GM21381 (cell line): Measurements from ENCODE around the gene CTR9.
A peak's percentile ranks its signal among the peaks of the same experiment; 100 is the strongest.

Experiments used
- ATAC-seq: cut with Tn5 transposase; IDR thresholded peaks from one replicate; pipeline ENCODE4 v1.9.1; 2021; ENCODE audit warnings: mild to moderate bottlenecking, moderate library complexity; ENCODE audit not compliant: unreplicated experiment

CTR9 gene

DNA sequence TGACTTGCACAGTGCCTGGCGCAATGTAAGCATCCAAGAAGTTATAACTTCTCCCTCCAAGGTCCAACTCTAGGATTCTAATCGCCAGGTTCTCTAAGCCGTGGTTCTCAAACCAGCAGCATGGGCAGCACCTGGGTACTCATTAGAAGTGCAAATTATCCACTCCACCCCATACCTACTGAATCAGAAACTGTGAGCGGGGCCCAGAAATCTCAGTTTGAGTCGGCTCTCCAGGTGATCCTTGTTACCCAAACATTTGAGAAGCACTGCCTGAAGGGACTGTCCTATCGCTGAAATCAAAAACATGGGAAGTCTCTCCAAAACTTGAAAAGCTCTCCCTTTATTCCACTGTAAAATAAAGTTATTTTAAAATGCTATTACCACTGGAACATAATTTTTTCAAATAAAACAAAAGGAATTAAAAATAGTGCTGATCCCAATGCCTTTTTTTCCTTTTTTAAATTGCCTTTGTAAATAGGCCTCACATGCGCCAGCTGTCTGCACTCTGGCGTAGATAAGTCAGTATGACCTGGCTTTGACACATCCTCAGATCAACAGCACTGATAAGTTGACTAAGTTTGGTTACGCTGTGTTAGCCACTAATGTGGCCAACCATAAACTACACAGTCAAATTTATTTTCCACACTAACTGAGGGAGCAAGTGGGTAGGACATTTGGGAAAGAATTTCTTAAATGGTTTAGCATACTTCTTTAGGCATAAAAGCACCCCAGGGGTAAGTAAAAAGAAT lies 8.4 kb upstream of the CTR9 start:
- ATAC-seq = peak; percentile 45

DNA sequence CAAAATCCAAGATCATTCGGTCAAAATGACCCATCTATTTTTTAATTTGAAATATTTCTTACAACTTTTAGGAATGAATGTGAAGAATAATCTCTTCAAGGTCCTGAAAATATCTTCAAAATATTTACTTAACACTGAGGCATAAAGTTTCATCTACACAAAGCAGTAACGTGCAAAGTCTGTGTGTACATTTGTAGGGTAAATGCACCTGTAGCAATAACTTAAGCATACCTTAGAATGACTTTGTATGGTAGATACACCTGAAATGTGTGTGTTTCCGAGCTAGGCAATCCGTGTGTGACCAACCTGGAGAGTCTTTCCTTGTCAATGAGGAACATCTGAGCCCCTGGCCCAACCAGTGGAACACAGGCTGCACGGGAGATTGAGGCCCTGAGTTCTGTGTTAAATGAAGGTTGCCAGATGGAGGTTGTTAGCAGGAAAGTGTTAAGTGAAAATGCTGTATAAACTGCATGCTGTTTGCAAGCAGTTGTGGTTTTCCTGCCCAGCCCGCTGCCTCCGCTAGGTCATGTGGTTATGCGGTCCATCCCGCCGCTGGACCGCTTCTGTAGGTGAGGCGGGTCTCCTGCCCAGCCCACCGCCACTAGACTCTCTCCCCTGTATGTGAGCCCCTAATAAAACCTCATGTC lies 7.6 kb upstream of the CTR9 start:
- ATAC-seq = no peak

DNA sequence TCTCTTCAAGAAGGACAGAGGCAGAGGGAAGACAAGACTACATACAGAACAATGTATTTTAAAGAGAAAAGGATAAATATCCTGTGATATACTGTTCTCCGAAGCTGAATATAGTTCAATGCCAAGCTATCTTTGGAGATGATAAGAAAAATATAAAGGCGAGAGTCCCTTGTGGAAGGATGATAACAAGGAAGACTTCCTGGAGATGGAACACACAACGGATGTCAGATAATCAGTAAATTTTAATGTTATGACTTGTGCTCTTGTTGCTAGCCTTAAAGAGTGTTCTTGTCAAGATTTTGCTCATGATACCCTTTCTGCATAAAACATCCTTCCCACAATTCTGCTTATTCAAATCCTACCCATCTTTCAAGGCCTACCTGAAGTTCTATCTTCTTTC lies 6.8 kb upstream of the CTR9 start:
- no peak for ATAC-seq

DNA sequence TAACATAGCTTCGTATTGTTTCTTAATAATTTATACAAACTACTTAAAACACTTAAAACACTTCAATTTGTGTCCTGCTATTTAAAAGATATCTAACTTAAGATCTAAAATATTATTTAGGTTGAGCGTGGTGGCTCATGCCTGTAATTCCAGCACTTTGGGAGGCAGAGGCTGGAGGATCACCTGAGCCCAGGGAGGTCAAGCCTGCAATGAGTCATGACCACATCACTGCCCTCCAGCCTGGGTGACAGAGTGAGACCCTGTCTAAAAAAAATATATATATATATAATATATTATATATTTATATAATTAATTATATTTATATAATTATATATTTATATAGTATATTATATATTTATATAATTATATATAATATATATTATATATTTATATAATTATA lies 4.2 kb upstream of the CTR9 start:
- ATAC-seq = no peak

DNA sequence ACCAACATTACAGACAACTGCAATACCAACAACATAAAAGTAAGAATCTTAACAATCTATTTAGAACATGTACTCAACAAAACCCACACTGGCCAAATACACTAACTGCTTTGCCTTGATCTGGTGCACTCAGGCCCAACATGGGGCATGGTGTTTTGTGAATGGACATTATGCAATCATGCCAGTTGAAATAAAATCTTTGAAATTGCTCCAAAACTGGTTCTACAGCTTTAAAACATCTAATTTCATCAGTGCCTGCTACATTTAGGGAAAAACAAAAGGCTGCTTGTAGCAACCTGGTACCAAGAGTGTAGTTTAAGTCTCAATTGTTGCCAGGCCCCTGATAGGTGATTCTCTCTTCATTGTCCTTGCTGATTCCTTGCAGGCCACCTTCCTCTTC lies 3.3 kb upstream of the CTR9 start:
- ATAC-seq = no peak

DNA sequence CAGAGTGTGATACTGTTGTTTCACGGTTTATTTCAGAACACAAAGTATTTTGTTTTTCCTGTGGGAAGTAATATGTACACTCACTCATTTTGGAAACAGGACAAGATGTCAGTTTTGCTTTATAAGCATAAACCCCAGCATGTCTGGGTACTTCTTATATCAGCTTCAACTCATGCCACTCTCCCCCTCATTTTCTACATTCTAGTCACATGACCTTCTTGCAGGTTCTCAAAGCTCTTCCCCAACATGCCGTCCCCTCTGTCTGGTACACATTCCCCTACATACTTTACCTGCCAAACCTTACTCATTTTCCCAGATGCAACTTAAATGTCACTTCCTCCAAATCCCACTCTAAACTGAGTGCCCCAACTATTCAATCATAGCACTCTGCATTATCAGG lies 1.6 kb upstream of the CTR9 start:
- no peak for ATAC-seq

DNA sequence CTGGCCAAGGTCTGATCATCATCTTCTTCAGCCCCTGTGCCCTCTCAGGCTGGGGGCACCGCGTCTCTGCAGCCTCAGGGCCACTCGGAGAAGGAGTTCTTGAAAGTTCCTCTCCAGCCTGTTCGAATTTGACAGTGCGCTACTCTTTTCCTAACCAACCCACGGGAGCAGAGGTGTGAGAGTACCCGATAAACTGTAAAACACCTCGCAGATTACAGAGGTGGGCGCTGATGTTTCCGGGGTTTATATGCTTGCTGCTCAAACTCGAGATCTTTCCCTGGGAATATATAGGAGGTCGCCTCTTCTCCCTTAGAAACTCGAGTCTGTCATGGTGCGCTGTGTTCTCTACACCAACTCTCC lies 515 bp downstream of the CTR9 start:
- ATAC-seq = peak; percentile 17

DNA sequence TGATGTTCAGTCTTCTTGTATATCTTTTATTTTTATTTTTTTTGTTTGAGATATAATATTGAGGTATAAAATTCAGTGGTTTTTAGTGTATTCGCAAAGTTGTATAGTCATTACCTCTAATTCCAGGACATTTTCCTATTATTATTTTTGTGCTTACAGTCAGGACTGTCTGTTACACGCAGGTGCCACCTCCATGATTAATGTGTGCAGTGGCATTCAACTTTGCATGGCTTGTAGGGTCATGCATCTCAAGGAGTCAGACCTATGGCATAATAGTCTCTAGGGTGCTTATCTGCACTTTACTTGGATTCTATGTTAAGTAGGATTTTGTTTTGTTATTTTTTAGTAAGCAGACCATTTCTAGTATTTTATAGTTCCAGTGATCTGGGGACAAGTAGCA lies 1.0 kb downstream of the CTR9 start:
- no peak for ATAC-seq

DNA sequence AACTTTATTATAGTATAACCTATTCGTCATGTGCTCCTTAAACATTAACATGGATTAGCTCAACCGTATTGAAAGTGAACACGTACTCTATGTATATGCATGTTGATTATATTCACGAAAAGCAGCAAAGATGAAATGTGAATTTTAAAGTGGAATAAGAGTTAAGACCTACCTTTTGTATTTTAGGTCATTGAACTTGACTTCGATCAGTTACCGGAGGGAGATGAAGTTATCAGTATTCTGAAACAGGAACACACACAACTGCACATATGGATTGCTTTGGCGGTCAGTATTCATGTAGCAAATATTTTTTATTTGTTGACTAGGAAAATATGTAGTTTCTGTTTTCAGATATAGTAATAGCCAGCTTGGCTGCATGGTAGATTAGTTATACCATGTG lies 1.4 kb downstream of the CTR9 start:
- no peak for ATAC-seq

DNA sequence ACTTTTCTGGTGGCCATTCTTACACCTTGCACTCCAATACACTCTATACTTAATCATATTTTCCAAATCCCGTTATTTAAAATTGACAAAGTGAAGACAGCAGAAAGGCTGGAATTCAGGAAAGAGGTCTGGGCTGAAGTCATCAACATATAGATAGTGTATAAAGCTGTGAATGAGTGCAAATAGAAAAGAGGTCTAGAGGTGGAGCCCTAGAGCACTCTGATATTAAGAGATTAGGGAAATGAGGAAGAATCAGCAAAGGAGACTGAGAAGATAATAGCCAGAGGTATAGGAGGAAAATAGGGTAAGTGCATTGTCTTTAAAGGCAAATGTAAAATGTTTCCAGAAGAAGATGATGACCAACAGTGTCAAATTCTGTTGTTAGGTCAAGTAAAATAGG lies 7.9 kb downstream of the CTR9 start:
- ATAC-seq = no peak

DNA sequence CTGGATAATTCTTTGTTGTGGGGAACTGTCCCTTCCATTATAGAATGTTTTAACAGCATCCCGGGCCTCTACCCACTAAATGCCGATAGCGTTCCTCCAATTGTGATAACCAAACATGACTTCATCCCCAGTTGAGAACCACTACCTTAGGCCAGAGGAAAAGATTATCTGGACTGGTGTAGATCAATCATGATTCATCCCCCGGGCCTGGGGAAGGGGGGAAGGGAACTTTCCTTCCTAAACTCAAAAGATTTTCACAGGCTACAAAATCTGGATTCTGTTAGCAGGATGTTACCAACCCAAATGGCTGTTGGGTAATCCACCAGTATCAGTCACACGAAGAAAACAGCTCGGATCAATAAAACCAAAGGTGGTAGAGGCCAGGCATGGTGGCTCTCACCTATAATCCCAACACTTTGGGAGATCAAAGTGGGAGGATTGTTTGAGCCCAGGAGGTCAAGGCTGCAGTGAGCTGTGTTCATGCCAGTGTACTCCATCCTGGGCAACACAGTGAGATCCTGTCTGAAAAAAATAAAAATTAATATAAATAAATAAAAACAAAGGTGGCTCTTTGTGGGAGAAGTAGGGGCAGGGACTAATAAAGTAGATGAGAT lies 10.1 kb downstream of the CTR9 start:
- no peak for ATAC-seq

DNA sequence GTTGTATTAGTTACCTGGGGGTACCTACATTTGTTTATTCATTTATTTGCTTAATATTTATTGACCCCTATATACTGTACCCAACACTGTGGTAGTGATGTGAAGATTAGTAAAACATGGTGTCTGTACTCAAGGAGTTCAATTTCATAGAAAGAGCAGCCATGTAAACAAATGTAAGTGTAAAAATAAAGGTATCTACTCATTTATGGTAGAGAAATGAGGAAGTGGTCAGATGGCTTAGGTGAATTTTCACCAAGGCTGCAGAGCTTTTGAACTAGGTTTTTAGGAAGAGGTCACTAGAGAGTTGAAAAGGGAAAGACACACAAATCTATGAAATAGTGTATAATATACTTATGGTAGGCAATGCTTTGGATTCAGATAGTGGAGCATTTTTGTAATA lies 11.1 kb downstream of the CTR9 start:
- ATAC-seq = peak; percentile 75

DNA sequence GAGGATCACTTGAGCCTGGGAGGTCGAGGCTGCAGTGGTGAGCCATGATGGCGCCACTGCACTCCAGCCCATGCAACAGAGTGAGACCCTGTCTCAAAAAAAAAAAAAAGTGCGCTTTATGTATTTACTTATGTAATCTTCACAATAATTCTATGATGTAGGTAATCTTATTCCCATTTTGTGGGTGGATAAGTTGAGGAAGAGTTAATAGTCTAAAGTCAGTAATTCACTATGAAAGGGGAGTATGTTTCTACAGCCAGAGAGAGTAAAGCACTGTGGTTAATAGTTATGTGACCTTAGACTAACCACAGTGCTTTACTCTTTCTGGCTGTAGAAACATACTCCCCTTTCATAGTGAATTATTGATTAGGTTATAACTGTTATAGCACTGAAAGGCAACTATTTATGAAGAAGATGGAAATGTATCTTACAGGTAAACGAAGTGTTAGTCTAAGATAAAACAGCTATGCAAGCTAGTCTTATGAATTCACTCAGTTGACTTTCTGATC lies 11.9 kb downstream of the CTR9 start:
- ATAC-seq = peak; percentile 68

DNA sequence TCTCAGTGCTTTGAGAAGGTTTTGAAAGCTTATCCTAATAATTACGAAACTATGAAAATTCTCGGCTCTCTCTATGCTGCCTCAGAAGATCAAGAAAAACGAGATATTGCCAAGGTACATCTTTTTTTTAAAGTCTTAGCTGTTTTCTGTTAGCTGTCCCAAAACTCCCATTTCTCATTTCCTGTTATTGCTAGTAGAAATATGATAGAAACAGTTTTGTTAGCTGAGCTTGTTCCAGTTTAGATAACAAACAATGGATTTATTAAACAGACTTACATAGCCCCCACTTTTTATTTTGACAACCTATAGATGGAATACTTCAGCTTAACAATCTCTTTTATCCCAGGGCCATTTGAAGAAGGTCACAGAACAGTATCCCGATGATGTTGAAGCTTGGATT lies 12.7 kb downstream of the CTR9 start:
- ATAC-seq = no peak

DNA sequence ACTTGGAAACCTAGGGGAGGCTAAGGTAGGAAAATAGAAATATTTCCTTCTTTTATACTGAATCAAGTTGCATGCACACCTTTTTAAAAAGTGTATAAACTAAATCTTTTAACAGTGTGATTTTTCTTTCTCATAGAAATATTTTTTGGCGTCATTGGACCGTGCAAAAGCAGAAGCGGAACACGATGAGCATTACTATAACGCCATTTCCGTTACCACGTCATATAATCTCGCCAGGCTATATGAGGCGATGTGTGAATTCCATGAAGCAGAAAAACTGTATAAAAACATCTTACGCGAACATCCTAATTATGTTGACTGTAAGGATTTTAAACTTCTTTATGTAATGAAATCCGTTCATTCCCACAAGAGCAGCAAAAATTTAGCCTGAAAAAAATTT lies 13.4 kb downstream of the CTR9 start:
- no peak for ATAC-seq

DNA sequence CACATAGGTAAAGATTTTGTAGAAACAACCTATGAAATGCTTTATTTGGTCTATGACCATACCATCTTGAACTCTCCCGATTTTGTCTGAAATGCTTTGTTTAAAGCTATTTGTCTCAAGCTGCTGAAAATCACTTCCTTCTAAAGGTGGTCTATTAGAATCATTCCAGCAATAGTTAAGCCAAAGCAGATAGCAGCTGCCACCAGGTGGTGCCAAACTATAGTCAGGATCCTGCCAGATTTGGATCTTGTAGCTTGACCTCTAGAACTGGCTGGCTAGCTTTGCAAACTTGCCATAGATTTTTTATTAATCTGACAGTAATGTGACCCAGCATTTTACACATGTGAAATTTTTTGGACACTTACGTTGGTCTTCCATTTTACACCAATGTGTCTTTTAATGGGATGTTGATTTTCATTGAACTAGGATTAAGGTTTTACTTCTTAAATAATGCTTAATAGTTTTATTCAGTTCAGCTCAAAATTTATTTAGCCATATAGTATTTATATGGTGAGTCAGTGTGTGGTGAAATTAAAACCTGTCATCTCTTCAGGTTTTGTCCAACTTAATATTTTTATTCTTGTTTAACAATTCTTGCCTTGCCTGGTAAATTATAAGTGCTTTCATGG lies 19.7 kb downstream of the CTR9 start:
- no peak for ATAC-seq

DNA sequence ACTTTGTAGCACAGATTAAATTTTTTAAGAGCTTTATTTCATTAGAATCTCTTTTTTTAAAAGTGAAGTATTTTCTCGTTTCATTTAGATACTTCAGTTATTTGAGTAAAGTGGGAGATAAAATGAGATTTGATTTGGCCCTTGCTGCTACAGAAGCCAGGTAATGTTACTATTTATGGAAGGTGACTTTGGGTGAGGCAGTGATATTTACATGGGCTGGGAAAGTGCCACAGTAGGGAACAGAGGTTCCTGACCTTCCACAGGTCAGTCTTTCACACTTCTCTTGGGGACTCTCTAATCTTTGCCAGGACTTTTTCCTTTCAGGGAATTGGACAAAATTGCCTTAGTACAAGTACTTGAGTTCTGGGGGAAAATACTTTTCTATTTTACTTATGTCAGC lies 20.4 kb downstream of the CTR9 start:
- ATAC-seq = no peak

DNA sequence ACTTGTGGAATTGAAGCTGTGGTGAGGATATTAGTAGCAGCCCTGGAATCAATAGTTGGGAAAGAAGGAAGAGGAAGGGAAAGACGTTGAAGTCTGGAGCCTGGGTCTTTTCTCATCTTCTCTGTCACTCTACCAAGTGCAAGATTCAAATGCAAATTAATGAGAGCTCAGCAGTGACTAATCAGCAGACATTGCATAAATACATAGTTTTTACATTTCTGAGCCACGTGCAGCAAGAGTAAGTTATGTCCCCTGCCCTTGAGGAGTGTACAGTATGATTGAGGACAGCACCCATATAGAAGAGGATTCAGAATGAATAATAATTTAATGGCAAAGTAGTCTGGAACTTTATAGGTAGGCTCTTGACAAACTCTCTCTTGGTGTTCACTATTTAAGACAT lies 23.8 kb downstream of the CTR9 start:
- no peak for ATAC-seq

DNA sequence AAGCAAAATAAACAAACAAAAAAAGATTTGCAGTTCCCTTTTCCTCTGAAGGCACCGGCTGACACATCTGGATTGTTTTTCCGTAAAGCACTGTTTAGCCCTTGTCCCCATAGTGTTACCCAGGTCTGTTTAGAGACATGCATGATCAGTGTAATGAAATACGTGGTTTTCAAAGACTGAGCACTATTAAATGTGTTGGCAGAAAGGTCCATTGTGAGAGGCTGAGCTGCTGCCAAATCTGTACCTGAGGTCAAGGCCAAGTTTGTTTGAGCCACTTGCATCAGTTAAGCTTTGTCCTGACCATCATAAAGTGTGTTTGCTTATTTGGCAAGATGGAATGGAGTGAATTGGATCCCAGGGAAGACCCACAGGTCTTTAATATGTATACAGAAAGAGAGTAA lies 26.3 kb downstream of the CTR9 start:
- ATAC-seq = no peak

DNA sequence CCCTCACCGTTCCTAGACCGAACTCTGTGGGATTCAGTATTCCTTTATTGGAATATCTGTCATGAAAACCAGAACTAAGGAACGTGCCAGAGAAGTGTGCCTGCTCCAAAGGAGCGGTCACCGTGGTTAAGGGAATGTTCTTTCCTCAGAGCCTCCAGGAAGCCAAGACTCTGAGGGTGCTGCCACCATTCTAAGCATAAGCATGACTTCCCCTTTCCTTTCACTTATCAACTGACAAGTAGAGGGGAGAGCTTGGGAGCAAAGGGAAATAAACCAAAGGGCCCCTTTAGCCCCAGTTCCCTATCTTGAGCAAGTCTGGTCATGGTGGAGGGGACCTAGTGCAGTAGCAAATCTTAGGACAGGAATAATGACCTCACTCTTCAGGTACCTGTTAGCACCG lies 26.8 kb downstream of the CTR9 start:
- ATAC-seq = no peak

DNA sequence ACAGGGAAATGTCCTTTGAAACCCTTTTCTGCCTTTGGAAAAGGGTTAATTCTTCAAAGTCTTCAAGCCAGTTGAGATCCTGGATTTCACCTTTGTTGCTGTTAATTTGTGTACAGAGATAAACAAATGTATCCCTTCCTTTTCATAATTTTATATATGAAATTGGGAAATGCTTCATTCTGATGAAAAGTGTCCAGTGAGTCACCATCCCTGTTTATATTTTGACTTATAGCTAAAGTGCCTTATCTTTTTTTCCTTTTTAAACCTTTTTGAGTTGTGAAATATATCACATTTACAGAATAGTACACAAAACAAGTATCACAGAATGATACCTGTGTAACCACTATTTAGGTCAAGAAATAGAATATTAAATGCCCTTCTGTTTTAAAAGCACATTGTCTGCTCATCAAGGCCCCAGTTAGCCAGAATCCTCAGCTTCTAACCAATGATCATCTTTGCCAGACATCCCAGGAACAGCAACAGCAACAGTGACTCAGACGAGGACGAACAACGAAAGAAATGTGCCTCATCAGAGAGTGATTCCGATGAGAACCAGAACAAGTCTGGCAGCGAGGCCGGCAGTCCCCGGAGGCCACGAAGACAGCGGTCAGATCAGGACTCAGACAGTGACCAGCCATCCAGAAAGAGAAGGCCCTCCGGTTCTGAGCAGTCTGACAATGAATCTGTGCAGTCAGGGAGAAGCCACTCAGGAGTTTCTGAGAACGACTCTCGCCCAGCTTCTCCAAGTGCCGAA lies 27.3 kb downstream of the CTR9 start:
- ATAC-seq = no peak
